ENCODE data around the gene RNF212. TPM values are rescaled to one million over a fixed set of nuclear protein-coding genes. Genes with fewer than 3 reads are reported as not detected.
"Not testable (repeated sequence)": the region's sequence is repeated elsewhere in the genome, so short reads cannot be mapped to it uniquely, and the experiment has no call there.

RNF212 gene
- total RNA-seq, 4 donors from 2014 or later = 4.5 to 6.6 (median 5.4) TPM; not detected in 1

DNA sequence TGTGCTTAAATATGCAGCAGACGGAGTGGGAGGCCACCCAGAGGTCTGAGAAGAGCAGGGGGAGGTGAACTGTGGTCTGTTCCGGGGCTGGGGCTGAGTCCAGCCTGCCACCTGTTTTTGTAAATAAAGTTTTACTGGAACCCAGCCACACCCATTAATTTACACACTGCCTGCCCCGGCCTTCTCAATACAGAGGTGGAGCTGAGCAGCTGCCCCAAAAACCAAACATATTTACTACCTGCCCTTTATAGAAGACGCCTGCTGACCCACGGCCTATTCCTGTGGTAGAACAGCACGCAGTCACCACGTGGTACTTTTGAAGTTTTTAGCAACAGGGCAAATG lies 56.0 kb downstream of the RNF212 start:
- Histone ChIP-seq H3K9me3 (no peaks in the 10 kb centered on the region), H3K4me1 (peaks cover 0 to 9% (median 0%) of the 10 kb centered on the region in 4 donors), H3K36me3 (no peaks in the 10 kb centered on the region), H3K27me3 (no peaks in the 10 kb centered on the region), H3K27ac (no peak overlapping the region), H3K4me3 (no peak overlapping the region)
- TF ChIP-seq, protein P1, sequence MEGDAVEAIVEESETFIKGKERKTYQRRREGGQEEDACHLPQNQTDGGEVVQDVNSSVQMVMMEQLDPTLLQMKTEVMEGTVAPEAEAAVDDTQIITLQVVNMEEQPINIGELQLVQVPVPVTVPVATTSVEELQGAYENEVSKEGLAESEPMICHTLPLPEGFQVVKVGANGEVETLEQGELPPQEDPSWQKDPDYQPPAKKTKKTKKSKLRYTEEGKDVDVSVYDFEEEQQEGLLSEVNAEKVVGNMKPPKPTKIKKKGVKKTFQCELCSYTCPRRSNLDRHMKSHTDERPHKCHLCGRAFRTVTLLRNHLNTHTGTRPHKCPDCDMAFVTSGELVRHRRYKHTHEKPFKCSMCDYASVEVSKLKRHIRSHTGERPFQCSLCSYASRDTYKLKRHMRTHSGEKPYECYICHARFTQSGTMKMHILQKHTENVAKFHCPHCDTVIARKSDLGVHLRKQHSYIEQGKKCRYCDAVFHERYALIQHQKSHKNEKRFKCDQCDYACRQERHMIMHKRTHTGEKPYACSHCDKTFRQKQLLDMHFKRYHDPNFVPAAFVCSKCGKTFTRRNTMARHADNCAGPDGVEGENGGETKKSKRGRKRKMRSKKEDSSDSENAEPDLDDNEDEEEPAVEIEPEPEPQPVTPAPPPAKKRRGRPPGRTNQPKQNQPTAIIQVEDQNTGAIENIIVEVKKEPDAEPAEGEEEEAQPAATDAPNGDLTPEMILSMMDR (IDR thresholded peaks at IDR 0.05) = no peak
- TF ChIP-seq POLR2A (IDR thresholded peaks at IDR 0.05) = no peak
- DNase-seq = peak in 1 of 3 donors; percentile 48

DNA sequence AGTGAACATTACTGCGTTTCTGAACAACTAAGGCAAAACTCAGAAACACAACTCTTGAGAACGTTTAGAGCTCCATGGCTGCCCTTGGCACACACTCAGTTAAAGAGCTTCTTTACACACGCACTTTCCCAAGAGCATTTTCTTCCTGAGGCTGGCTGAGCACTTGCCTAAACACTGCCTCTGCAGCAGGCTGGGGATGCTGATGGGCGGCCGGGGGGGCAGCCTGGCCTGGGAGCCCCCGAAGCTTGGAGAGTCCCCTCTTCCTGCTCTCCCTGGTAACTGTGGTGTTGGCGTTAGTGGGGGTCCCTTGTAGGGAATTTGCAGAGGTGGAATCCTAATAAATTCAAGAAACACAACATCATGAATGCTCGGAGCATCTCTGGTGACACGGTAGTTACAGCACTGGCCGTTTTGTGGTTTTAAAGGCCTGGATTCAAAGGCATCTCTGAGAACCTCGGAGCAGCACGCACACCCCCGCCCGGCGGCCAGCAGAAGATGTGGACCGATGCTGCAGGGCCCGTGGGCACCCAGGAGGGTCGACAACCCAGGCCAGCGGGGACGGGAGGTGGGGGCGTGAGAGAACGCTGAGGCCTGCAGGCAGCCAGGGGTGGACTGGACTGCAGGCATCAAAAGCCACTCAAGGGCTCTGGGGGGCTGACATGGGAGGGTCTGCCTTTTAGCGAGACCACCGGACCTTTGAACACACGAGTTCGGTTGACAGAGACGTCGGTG lies 56.5 kb downstream of the RNF212 start:
- Histone ChIP-seq H3K27ac (no peak overlapping the region), H3K4me3 (no peak overlapping the region), H3K27me3 (no peaks in the 10 kb centered on the region), H3K9me3 (no peaks in the 10 kb centered on the region), H3K4me1 (peaks cover 0 to 9% (median 0%) of the 10 kb centered on the region in 4 donors), H3K36me3 (no peaks in the 10 kb centered on the region)
- DNase-seq = peak in 2 of 3 donors; percentile 23 to 45
- TF ChIP-seq POLR2A (IDR thresholded peaks at IDR 0.05) = no peak
- TF ChIP-seq, protein P1 (IDR thresholded peaks at IDR 0.05) = no peak

DNA sequence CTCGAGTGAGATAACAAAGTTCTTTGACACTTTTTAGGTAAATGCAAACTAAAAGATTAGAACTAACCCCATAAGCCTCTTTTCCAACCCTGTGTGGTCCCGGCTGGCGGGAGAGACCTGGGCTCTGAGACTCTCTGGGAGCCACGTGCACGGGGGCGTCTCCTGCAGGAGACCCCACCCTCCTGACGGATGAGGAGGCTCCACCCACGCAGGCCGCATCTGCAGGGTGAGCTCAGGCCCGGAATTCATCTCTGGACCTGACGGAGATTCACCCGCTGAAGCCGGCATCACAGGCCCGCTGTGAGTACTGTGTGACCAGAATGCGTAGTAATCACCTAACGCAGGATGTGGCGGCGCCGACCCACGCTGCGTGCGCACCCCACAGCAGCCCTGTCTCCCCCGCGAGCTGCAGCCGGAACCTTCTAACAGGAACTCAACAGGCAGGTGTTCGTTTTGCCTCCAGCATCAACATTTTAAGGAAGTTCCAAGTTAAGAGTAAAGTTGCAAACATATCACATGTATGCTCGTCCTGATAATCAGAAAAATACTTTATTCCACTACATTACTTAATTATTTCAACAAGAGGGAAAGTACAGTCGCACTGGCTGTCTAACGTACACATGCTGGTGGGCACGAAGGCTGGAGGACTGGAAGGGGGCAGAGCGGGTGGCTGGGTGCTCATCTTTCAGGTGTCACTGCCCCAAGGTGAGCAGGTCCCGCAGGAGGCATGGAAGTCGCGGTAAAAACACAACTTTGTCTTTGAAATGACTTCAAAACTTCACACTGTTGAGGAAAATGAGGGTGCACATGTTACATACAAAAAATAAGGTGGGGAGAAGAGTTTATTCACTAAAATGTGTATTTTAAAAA lies 57.4 kb downstream of the RNF212 start:
- no peaks in the 10 kb centered on the region for H3K27me3 ChIP-seq
- H3K36me3 ChIP-seq = no peaks in the 10 kb centered on the region
- no peaks in the 10 kb centered on the region for H3K9me3 ChIP-seq
- TF ChIP-seq, protein P1 (IDR thresholded peaks at IDR 0.05) = no peak
- TF ChIP-seq POLR2A (IDR thresholded peaks at IDR 0.05) = peak; percentile 23 to 40
- H3K4me3 ChIP-seq = peak overlapping the region; percentile 21 to 34 (median 29)
- H3K4me1 ChIP-seq = peaks cover 0 to 9% (median 0%) of the 10 kb centered on the region in 4 donors
- peak; percentile 71 to 95 (median 90) for DNase-seq
- H3K27ac ChIP-seq = peak overlapping the region; percentile 42 to 70 (median 66)

DNA sequence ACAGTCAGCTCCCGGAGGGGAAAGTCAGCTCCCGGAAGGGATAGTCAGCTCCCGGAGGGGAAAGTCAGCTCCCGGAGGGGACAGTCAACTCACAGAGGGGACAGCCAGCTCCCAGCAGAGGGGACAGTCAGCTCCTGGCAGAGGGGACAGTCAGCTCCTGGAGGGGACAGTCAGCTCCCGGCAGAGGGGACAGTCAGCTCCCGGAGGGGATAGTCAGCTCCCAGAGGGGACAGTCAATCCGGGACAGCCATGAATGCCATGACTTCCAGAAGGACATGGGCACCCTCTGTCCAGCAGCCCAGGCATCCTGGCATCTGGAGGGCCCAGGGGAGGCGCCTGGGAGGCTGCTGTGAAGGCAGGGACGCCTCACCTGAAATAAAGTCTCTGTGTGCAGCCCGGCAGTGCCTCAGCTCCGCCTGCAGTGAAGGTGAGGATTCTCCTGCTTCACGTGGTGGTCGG lies 58.1 kb downstream of the RNF212 start:
- H3K27me3 ChIP-seq, H3K36me3 ChIP-seq, H3K4me1 ChIP-seq, H3K9me3 ChIP-seq: not testable (repeated sequence)
- Histone ChIP-seq H3K27ac (peak overlapping the region; percentile 42 to 70 (median 66)), H3K4me3 (peak overlapping the region; percentile 21 to 34 (median 29))
- peak in 2 of 3 donors; percentile 28 to 49 for DNase-seq

DNA sequence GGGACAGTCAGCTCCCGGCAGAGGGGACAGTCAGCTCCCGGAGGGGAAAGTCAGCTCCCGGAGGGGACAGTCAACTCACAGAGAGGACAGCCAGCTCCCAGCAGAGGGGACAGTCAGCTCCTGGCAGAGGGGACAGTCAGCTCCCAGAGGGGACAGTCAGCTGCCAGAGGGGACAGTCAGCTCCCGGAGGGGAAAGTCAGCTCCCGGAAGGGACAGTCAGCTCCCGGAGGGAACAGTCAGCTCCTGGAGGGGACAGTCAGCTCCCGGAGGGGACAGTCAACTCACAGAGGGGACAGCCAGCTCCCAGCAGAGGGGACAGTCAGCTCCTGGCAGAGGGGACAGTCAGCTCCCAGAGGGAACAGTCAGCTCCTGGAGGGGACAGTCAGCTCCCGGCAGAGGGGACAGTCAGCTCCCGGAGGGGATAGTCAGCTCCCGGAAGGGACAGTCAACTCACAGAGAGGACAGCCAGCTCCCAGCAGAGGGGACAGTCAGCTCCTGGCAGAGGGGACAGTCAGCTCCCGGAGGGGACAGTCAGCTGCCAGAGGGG lies 58.6 kb downstream of the RNF212 start:
- peak in 1 of 3 donors; percentile 24 for DNase-seq
- peak overlapping the region in 1 of 4 donors; percentile 32 for H3K4me3 ChIP-seq
- not testable (repeated sequence) for H3K27me3 ChIP-seq, H3K27ac ChIP-seq, H3K36me3 ChIP-seq, H3K4me1 ChIP-seq, H3K9me3 ChIP-seq

DNA sequence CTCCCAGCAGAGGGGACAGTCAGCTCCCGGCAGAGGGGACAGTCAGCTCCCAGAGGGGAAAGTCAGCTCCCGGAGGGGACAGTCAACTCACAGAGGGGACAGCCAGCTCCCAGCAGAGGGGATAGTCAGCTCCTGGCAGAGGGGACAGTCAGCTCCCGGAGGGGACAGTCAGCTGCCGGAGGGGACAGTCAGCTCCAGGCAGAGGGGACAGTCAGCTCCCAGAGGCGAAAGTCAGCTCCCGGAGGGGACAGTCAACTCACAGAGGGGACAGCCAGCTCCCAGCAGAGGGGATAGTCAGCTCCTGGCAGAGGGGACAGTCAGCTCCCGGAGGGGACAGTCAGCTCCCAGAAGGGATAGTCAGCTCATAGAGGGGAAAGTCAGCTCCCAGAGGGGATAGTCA lies 59.5 kb downstream of the RNF212 start:
- DNase-seq, H3K27me3 ChIP-seq, H3K36me3 ChIP-seq, H3K4me1 ChIP-seq, H3K9me3 ChIP-seq, H3K27ac ChIP-seq, H3K4me3 ChIP-seq: not testable (repeated sequence)
